Astrocyte (in vitro differentiated cells and primary cell): ENCODE results near the gene ZSCAN5B. TPM values are rescaled to one million over a fixed set of nuclear protein-coding genes. Genes with fewer than 3 reads are reported as not detected.

ENCODE experiments used
- DNase-seq: peaks from one replicate; pipeline ENCODE4 v3.0.0-alpha.2; 2010; ENCODE audit warnings: low read depth
- FAIRE-seq: peaks from 2 replicates; lab custom pipeline; 2011; peaks lifted over from hg19 to GRCh38; lab: Jason Lieb, UNC
- H2AFZ ChIP-seq: 2 replicates; pipeline ENCODE4 v1.6.0; 2012; ENCODE audit warnings: low read depth, low read length, inconsistent platforms
- H3K27ac ChIP-seq: 2 replicates; pipeline ENCODE4 v1.5.1; 2011; ENCODE audit warnings: low read depth, low read length, inconsistent platforms
- H3K27me3 ChIP-seq: 2 replicates; pipeline ENCODE4 v1.6.0; 2011; ENCODE audit warnings: low read length, inconsistent platforms; ENCODE audit not compliant: insufficient read depth
- H3K36me3 ChIP-seq: 2 replicates; pipeline ENCODE4 v1.5.1; 2011; ENCODE audit warnings: low read length, inconsistent platforms; ENCODE audit not compliant: insufficient read depth
- H3K4me1 ChIP-seq: 2 replicates; pipeline ENCODE4 v1.5.1; 2011; ENCODE audit warnings: low read length, inconsistent platforms; ENCODE audit not compliant: insufficient read depth
- H3K4me2 ChIP-seq: 2 replicates; pipeline ENCODE4 v1.6.0; 2012; ENCODE audit warnings: low read length, inconsistent platforms
- H3K4me3 ChIP-seq: 2 replicates; pipeline ENCODE4 v1.5.1; 2011; ENCODE audit warnings: low read depth, mild to moderate bottlenecking, low read length, inconsistent platforms; ENCODE audit not compliant: insufficient read depth
- H3K79me2 ChIP-seq: 2 replicates; pipeline ENCODE4 v1.6.0; 2012; ENCODE audit warnings: mild to moderate bottlenecking, low read length, inconsistent platforms; ENCODE audit not compliant: insufficient read depth
- H3K9ac ChIP-seq: 2 replicates; pipeline ENCODE4 v1.6.0; 2012; ENCODE audit warnings: mild to moderate bottlenecking, low read length, inconsistent platforms
- H3K9me3 ChIP-seq: 2 replicates; pipeline ENCODE4 v1.5.1; 2012; ENCODE audit warnings: low read depth, mild to moderate bottlenecking, low read length, inconsistent platforms; ENCODE audit not compliant: insufficient read depth
- H4K20me1 ChIP-seq: 2 replicates; pipeline ENCODE4 v1.6.0; 2012; ENCODE audit warnings: low read length, inconsistent platforms; ENCODE audit not compliant: insufficient read depth
- H3K27ac Mint-ChIP-seq: one replicate; pipeline ENCODE4 v1.8.0; 2021; ENCODE audit warnings: mild to moderate bottlenecking, mixed read lengths; ENCODE audit not compliant: unreplicated experiment
- H3K27me3 Mint-ChIP-seq: one replicate; pipeline ENCODE4 v1.8.0; 2021; ENCODE audit warnings: low read depth, mixed read lengths; ENCODE audit not compliant: unreplicated experiment
- H3K36me3 Mint-ChIP-seq: one replicate; pipeline ENCODE4 v1.8.0; 2021; ENCODE audit warnings: low read depth, mixed read lengths; ENCODE audit not compliant: unreplicated experiment
- H3K4me1 Mint-ChIP-seq: one replicate; pipeline ENCODE4 v1.8.0; 2021; ENCODE audit warnings: low read depth, mixed read lengths; ENCODE audit not compliant: unreplicated experiment
- H3K4me3 Mint-ChIP-seq: one replicate; pipeline ENCODE4 v1.8.0; 2021; ENCODE audit warnings: mild to moderate bottlenecking, moderate library complexity, mixed read lengths; ENCODE audit not compliant: unreplicated experiment
- H3K9me3 Mint-ChIP-seq: one replicate; pipeline ENCODE4 v1.8.0; 2021; ENCODE audit warnings: mild to moderate bottlenecking, mixed read lengths; ENCODE audit not compliant: unreplicated experiment
- CTCF ChIP-seq: IDR thresholded peaks from 2 replicates; pipeline ENCODE4 v1.5.1; 2011; ENCODE audit warnings: low read depth, mild to moderate bottlenecking, inconsistent platforms, low read length, moderate library complexity; ENCODE audit not compliant: insufficient read depth
- EZH2 ChIP-seq: IDR thresholded peaks from 2 replicates; pipeline ENCODE4 v1.6.1; 2012; ENCODE audit warnings: mild to moderate bottlenecking, low read length, inconsistent platforms; ENCODE audit not compliant: insufficient read depth
- total RNA-seq: library from RNA; stranded (reverse); gene quantifications from 2 replicates; pipeline ENCODE4 v1.2.1, GENCODE V29; 2021

Gene ZSCAN5B
- total RNA-seq, 1 donor from 2014 or later, result not detected

GRCh38 chr19:56223481-56223880, 25.9 kb upstream of the ZSCAN5B start:
- Histone ChIP-seq H3K4me3 (no peak overlapping the region), H3K79me2 (no peaks in the 10 kb centered on the region), H3K27ac (no peak overlapping the region), H4K20me1 (no peaks in the 10 kb centered on the region), H3K27me3 (no peaks in the 10 kb centered on the region), H2AFZ (no peak overlapping the region), H3K4me1 (no peaks in the 10 kb centered on the region), H3K4me2 (no peak overlapping the region), H3K36me3 (no peaks in the 10 kb centered on the region), H3K9ac (no peak overlapping the region), H3K9me3 (no peaks in the 10 kb centered on the region)
- TF ChIP-seq CTCF (no peak), EZH2 (no peak)
- Mint-ChIP-seq H3K4me3 (no peak overlapping the region), H3K27me3 (peaks cover 6% of the 10 kb centered on the region), H3K4me1 (no peaks in the 10 kb centered on the region), H3K27ac (no peak overlapping the region), H3K36me3 (peaks cover 10% of the 10 kb centered on the region), H3K9me3 (no peaks in the 10 kb centered on the region)
- DNase-seq (no peak), FAIRE-seq (no peak)

GRCh38 chr19:56222901-56223300, 25.3 kb upstream of the ZSCAN5B start:
- H3K27ac Mint-ChIP-seq, result no peak overlapping the region
- no peak for FAIRE-seq

More at GRCh38 chr19:56222901-56223300, 25.3 kb upstream of the ZSCAN5B start:
- no peaks in the 10 kb centered on the region for H3K36me3 ChIP-seq
- H3K79me2 ChIP-seq, result no peaks in the 10 kb centered on the region
- Mint-ChIP-seq H3K9me3 (no peaks in the 10 kb centered on the region), H3K27me3 (peaks cover 9% of the 10 kb centered on the region), H3K4me1 (no peaks in the 10 kb centered on the region), H3K36me3 (peaks cover 10% of the 10 kb centered on the region), H3K4me3 (no peak overlapping the region)
- H3K27me3 ChIP-seq, result no peaks in the 10 kb centered on the region
- TF ChIP-seq EZH2, result no peak
- TF ChIP-seq CTCF, result no peak
- H3K4me2 ChIP-seq, result no peak overlapping the region
- no peak overlapping the region for H3K4me3 ChIP-seq
- H4K20me1 ChIP-seq, result no peaks in the 10 kb centered on the region
- H3K27ac ChIP-seq, result no peak overlapping the region
- DNase-seq, result no peak
- H3K9me3 ChIP-seq, result no peaks in the 10 kb centered on the region
- H3K9ac ChIP-seq, result no peak overlapping the region
- H3K4me1 ChIP-seq, result no peaks in the 10 kb centered on the region
- H2AFZ ChIP-seq, result no peak overlapping the region
